ENCODE measurements around the gene CREB3L1.

The CREB3L1 gene

DNA sequence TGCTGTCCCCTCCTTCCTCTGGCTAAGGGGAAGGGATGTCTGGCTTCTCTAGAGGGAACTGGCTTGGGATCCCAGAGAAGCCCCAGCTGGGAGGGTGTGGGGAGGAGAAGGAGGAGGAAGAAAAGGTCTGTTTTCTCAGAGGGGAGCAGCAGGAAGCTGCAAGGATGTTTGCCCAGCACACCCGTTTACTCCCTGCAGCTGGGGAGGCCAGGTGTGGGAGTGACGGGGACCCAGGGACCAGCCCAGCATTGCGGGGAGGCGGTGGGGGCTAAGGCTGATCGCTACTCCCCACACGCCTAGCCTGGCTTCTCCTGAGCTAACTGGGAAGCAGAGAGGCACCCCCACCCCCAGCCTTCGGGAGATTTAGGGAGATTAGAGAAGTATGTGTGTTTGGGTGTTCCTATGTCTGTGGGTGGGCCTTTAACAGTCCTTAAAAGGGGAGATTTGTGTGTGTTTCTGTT is 3.9 kb downstream of the CREB3L1 start:
- no peak for DNase-seq (ENCODE audit: low read depth)
- no peak overlapping the region for H3K4me3 ChIP-seq (ENCODE audit: low read depth, low read length)
- TF ChIP-seq, protein P1, sequence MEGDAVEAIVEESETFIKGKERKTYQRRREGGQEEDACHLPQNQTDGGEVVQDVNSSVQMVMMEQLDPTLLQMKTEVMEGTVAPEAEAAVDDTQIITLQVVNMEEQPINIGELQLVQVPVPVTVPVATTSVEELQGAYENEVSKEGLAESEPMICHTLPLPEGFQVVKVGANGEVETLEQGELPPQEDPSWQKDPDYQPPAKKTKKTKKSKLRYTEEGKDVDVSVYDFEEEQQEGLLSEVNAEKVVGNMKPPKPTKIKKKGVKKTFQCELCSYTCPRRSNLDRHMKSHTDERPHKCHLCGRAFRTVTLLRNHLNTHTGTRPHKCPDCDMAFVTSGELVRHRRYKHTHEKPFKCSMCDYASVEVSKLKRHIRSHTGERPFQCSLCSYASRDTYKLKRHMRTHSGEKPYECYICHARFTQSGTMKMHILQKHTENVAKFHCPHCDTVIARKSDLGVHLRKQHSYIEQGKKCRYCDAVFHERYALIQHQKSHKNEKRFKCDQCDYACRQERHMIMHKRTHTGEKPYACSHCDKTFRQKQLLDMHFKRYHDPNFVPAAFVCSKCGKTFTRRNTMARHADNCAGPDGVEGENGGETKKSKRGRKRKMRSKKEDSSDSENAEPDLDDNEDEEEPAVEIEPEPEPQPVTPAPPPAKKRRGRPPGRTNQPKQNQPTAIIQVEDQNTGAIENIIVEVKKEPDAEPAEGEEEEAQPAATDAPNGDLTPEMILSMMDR (IDR thresholded peaks at IDR 0.05; ENCODE audit: insufficient read depth, low read depth, low read length, missing control alignments): no peak

DNA sequence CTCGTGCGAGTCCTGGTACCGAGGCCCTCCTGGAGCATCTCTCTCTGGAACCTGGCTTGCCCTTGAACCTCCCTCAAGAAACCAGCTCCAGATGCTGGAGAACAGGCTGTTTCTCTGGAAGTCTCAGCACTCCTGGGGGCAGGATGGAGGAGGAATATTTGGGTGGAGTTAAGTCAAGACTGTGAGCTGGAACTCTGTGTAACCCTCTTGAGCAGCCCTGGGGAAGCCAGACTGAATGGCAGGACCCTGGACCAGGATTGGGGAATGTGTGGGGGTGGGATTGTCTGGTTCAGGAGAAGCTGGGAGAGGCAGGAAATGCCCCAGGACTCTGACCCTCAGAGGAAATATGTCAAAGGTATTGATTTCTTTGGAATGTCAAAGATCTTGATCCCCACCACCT is 7.7 kb downstream of the CREB3L1 start:
- DNase-seq (ENCODE audit: low read depth): no peak
- H3K4me3 ChIP-seq (ENCODE audit: low read depth, low read length): no peak overlapping the region
- TF ChIP-seq, protein P1 (IDR thresholded peaks at IDR 0.05; ENCODE audit: insufficient read depth, low read depth, low read length, missing control alignments): no peak

DNA sequence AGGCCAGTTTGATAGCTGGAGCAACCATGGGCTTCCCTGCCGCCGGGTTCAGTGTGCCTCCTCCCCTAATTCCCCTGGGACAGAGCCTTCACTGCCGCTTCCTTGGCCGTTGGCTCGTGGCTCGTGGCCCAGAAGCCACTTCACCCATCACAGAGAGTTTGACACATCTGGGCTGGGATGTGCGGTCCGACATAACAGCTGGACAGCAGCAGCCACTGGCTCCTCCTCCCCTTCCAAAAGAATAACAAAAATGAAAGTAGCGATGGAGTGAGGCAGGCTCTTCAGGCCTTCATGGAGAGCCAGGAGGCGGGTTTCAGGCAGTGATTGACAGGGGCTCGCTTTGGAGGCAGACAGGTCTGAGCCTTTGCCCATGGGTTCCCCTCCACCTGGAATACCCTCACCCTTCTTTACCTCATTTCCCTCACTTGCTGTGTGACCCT is 8.2 kb downstream of the CREB3L1 start:
- no peak for DNase-seq (ENCODE audit: low read depth)

DNA sequence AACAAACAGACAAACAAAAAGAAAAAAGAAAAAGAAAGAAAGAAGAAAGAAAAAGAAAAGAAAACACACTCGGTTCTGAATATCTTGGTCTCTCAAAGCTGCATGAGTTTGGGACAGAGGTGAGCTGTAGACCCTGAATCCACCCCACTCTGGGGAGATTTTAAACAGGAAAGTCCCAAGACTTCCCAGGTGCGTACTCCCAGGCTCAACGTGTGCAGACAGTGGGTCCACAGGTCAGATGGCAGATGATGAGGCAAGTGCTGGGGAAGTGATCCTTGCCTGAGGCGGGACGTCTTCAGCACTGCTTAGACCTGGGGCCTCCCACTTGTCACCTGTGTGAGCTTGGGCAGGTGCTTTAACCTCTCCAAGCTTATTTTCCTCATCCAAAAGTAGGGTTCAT is 9.3 kb downstream of the CREB3L1 start:
- peak; percentile 58 for DNase-seq (ENCODE audit: low read depth)
- no peak overlapping the region for H3K4me3 ChIP-seq (ENCODE audit: low read depth, low read length)
- TF ChIP-seq, protein P1 (IDR thresholded peaks at IDR 0.05; ENCODE audit: insufficient read depth, low read depth, low read length, missing control alignments): no peak

More for the DNA sequence above, 8.2 kb downstream of the CREB3L1 start:
- TF ChIP-seq, protein P1 (IDR thresholded peaks at IDR 0.05; ENCODE audit: insufficient read depth, low read depth, low read length, missing control alignments): no peak
- no peak overlapping the region for H3K4me3 ChIP-seq (ENCODE audit: low read depth, low read length)

DNA sequence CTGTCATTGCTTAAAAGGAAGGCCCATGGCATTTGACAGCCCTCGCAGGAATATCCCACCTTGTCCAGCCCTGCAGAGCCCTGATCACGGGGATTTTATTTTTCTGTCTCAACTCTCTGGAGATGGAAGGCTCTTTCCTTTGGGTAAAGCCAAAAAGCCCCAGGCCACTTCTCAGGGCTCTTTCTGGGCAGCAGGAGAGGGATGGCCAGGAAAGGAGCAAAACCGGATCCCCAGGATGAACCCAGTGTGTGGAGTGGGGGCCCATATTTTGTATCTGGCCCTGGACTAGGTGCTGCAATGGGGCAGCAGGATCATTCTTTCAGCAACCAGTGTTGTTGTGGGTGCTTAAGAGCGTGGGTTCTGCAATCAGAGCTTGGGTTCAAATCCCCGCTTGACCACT is 11.0 kb downstream of the CREB3L1 start:
- TF ChIP-seq, protein P1 (IDR thresholded peaks at IDR 0.05; ENCODE audit: insufficient read depth, low read depth, low read length, missing control alignments): no peak

DNA sequence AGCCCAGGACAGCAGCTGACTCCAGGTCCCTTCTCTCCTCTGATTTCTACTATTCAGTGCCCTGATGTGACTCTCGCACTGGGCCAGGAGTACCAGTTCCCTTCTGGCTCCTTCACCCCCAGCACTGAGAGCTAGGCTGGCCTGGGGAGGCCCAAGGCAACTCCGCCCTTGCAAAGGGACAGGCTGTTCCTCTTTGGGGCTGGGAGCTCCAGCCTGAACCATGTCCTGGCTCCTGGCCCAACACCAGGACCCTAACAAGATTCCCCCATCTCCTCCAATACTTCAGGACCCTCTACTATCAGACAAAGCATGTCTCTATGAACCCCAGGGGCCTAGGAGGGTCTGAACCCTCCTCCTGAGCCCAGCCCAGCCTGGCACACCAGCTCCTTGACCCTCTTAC is 12.5 kb downstream of the CREB3L1 start:
- H3K4me3 ChIP-seq (ENCODE audit: low read depth, low read length): no peak overlapping the region
- TF ChIP-seq, protein P1 (IDR thresholded peaks at IDR 0.05; ENCODE audit: insufficient read depth, low read depth, low read length, missing control alignments): no peak
- no peak for DNase-seq (ENCODE audit: low read depth)

More for the DNA sequence above, 11.0 kb downstream of the CREB3L1 start:
- no peak for DNase-seq (ENCODE audit: low read depth)
- no peak overlapping the region for H3K4me3 ChIP-seq (ENCODE audit: low read depth, low read length)

DNA sequence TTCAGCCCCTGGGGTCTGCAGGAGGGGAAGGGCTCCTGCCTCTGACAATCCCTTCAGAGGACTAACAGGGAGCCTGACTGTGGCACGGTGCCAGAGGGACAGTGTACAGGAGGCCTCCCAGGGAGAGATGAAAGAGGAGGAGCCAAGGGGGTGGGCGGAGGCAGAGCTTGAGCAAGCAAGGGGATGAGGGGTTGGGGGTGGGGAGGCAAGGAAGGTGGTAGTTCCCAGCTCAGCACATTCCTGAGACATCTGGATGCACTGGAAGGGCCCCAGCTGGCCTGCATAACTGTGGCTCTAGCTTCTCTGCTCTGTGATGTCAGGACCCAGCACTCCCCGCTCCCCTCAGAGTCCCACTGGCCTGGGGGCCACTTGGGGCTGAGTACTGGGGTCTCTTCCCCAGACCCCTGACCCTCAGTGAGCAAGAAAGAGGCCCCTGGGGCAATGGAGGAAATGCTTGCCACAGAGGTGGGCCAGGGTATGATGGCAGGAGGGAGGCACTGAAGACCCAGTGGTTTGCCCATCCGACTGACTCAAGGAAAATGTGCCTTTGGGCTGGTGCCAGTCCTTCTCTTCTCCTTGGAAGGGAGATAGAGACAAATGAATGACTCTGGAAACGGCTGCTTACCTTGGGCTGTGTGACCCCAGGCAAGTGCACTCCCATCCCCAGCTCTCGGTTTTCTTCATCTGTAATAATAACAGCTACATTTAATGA is 13.3 kb downstream of the CREB3L1 start:
- TF ChIP-seq, protein P1 (IDR thresholded peaks at IDR 0.05; ENCODE audit: insufficient read depth, low read depth, low read length, missing control alignments): no peak
- DNase-seq (ENCODE audit: low read depth): no peak

More for the DNA sequence above, 13.3 kb downstream of the CREB3L1 start:
- no peak overlapping the region for H3K4me3 ChIP-seq (ENCODE audit: low read depth, low read length)

Data from GM12865 (cell line).